Muscle layer of colon (tissue), 2 donors: ENCODE data around the gene PRKAR1B.

Source experiments
- H3K27ac ChIP-seq: one replicate; pipeline ENCODE4 v1.7.0; 2013; ENCODE audit warnings: low read depth, mild to moderate bottlenecking, low read length, moderate library complexity
- H3K27me3 ChIP-seq, 2 donors: one replicate each; pipeline ENCODE4 v1.7.0; 2013; ENCODE audit warnings: low read length in 2 of 2, mild to moderate bottlenecking in 2 of 2; ENCODE audit not compliant: insufficient read depth in 2 of 2, control insufficient read depth in 1 of 2
- H3K36me3 ChIP-seq: one replicate; pipeline ENCODE4 v1.7.0; 2013; ENCODE audit warnings: mild to moderate bottlenecking, low read length; ENCODE audit not compliant: insufficient read depth
- H3K4me1 ChIP-seq: one replicate; pipeline ENCODE4 v1.7.0; 2013; ENCODE audit warnings: mild to moderate bottlenecking, low read length; ENCODE audit not compliant: insufficient read depth
- H3K4me3 ChIP-seq, 2 donors: one replicate each; pipeline ENCODE4 v1.7.0; 2013; ENCODE audit warnings: low read length in 2 of 2, low read depth in 1 of 2, mild to moderate bottlenecking in 1 of 2, moderate library complexity in 1 of 2
- H3K9ac ChIP-seq: one replicate; pipeline ENCODE4 v1.7.0; 2013; ENCODE audit warnings: low read length
- H3K9me3 ChIP-seq: one replicate; pipeline ENCODE4 v1.7.0; 2013; ENCODE audit warnings: mild to moderate bottlenecking, low read length
- donor health status: abdominal sarcoma.
- donor health status: Adenocarcinoma of cecum.

PRKAR1B gene

GRCh38 chr7:534959-535358, 192.1 kb downstream of the PRKAR1B start:
- Histone ChIP-seq H3K27ac (no peak overlapping the region), H3K36me3 (no peaks in the 10 kb centered on the region), H3K9ac (no peak overlapping the region), H3K4me1 (no peaks in the 10 kb centered on the region), H3K9me3 (no peaks in the 10 kb centered on the region), H3K4me3 (no peak overlapping the region), H3K27me3 (no peaks in the 10 kb centered on the region)

DNA sequence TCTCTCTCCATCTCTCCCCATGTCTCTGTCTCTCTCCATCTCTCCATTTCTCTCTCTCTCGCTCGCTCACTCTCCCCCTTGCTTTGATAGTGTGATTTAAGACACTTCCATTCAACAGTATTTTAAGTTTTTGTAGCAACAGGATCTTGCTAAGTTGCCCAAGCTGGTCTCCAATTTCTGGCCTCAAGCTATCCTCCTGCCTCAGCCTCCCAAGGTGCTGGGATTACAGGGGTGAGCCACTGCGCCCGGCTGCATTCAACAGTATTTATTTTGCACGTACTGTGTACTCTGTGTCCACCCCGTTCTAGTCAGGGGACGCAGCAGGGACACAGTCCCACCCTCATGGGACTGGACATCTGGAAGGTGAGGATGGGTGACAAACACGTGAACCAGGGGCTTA, 193.0 kb downstream of the PRKAR1B start:
- Histone ChIP-seq H3K27me3 (no peaks in the 10 kb centered on the region), H3K9me3 (no peaks in the 10 kb centered on the region), H3K36me3 (no peaks in the 10 kb centered on the region), H3K4me1 (no peaks in the 10 kb centered on the region), H3K4me3 (no peak overlapping the region), H3K9ac (no peak overlapping the region), H3K27ac (no peak overlapping the region)

DNA sequence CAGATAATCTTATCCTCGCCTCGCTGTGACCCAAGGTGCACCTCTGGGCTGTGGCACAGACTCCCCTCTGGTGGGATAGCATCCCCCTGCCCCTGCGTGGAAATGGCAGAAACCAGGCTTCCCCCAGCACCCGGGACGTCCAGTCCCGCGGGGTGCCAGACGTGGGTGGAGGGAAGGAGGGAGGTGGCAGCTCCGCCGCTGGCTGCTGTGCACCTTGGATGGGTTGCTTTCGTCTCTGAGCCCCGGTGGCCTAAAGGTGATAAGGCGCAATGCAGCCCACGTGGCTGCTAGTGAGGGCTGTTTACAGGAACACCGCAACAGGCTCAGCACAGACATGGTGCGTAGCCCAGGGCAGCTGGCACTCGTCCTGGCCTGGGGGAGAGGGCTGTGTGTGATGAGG, 193.8 kb downstream of the PRKAR1B start:
- Histone ChIP-seq H3K9me3 (no peaks in the 10 kb centered on the region), H3K36me3 (no peaks in the 10 kb centered on the region), H3K9ac (no peak overlapping the region), H3K4me1 (no peaks in the 10 kb centered on the region), H3K27ac (no peak overlapping the region), H3K4me3 (no peak overlapping the region), H3K27me3 (peaks cover 0 to under 1% of the 10 kb centered on the region in 2 donors)

- Histone ChIP-seq H3K27me3 (peaks cover 0 to 5% of the 10 kb centered on the region in 2 donors), H3K36me3 (no peaks in the 10 kb centered on the region), H3K9me3 (no peaks in the 10 kb centered on the region), H3K27ac (no peak overlapping the region), H3K9ac (no peak overlapping the region), H3K4me1 (no peaks in the 10 kb centered on the region), H3K4me3 (no peak overlapping the region)
Observed at GRCh38 chr7:532379-533143, 194.5 kb downstream of the PRKAR1B start.

- Histone ChIP-seq H3K4me3 (no peak overlapping the region), H3K4me1 (no peaks in the 10 kb centered on the region), H3K36me3 (no peaks in the 10 kb centered on the region), H3K27me3 (peaks cover 0 to 5% of the 10 kb centered on the region in 2 donors), H3K9ac (no peak overlapping the region), H3K9me3 (no peaks in the 10 kb centered on the region), H3K27ac (no peak overlapping the region)
Observed at GRCh38 chr7:531777-532176, 195.3 kb downstream of the PRKAR1B start.

GRCh38 chr7:528451-528850, 198.6 kb downstream of the PRKAR1B start:
- no peak overlapping the region for H3K4me3 ChIP-seq
- peaks cover 0 to 7% of the 10 kb centered on the region in 2 donors for H3K27me3 ChIP-seq
- H3K36me3 ChIP-seq, result no peaks in the 10 kb centered on the region
- H3K9ac ChIP-seq, result no peak overlapping the region
- H3K27ac ChIP-seq, result no peak overlapping the region
- no peaks in the 10 kb centered on the region for H3K4me1 ChIP-seq
- H3K9me3 ChIP-seq, result no peaks in the 10 kb centered on the region

GRCh38 chr7:527723-528122, 199.4 kb downstream of the PRKAR1B start:
- Histone ChIP-seq H3K36me3 (no peaks in the 10 kb centered on the region), H3K27ac (no peak overlapping the region), H3K27me3 (peaks cover 0 to 11% of the 10 kb centered on the region in 2 donors), H3K9ac (no peak overlapping the region), H3K4me1 (no peaks in the 10 kb centered on the region), H3K9me3 (no peaks in the 10 kb centered on the region), H3K4me3 (no peak overlapping the region)

GRCh38 chr7:526460-527034, 200.5 kb downstream of the PRKAR1B start:
- H3K9ac ChIP-seq, result no peak overlapping the region
- H3K4me1 ChIP-seq, result peaks cover under 1% of the 10 kb centered on the region
- peaks cover 0 to 23% of the 10 kb centered on the region in 2 donors for H3K27me3 ChIP-seq
- no peak overlapping the region for H3K27ac ChIP-seq
- H3K9me3 ChIP-seq, result no peaks in the 10 kb centered on the region
- H3K36me3 ChIP-seq, result no peaks in the 10 kb centered on the region
- no peak overlapping the region for H3K4me3 ChIP-seq

- Histone ChIP-seq H3K4me3 (no peak overlapping the region), H3K4me1 (peaks cover 9% of the 10 kb centered on the region), H3K36me3 (no peaks in the 10 kb centered on the region), H3K27ac (no peak overlapping the region), H3K9me3 (no peaks in the 10 kb centered on the region), H3K9ac (no peak overlapping the region), H3K27me3 (peaks cover 0 to 31% of the 10 kb centered on the region in 2 donors)
Observed at GRCh38 chr7:525740-526139, 201.3 kb downstream of the PRKAR1B start.

DNA sequence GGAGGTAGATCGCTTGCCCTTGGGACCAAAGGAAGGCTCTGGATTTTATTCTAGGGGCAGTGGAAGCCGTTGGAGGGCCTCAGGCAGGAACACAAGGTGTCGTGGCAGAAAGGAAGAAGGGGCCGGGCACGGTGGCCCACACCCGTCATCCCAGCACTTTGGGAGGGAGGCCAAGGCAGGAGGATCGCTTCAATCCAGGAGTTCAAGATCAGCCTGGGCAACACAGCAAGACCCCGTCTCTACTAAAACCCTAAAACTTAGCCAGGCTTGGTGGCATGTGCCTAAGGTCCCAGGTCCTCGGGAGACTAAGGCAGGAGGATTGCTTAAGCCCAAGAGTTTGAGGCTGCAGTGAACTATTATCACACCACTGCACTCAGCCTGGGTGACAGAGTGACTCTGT, 202.3 kb downstream of the PRKAR1B start:
- Histone ChIP-seq H3K4me3 (no peak overlapping the region), H3K9me3 (no peaks in the 10 kb centered on the region), H3K36me3 (no peaks in the 10 kb centered on the region), H3K9ac (no peak overlapping the region), H3K27ac (no peak overlapping the region), H3K27me3 (peaks cover 0 to 37% of the 10 kb centered on the region in 2 donors), H3K4me1 (peaks cover 9% of the 10 kb centered on the region)

- H3K36me3 ChIP-seq, result no peaks in the 10 kb centered on the region
- peaks cover 0 to 37% of the 10 kb centered on the region in 2 donors for H3K27me3 ChIP-seq
- H3K9me3 ChIP-seq, result no peaks in the 10 kb centered on the region
- H3K9ac ChIP-seq, result no peak overlapping the region
- no peak overlapping the region for H3K4me3 ChIP-seq
- no peak overlapping the region for H3K27ac ChIP-seq
- H3K4me1 ChIP-seq, result peaks cover 9% of the 10 kb centered on the region
Observed at GRCh38 chr7:523347-524336, 203.4 kb downstream of the PRKAR1B start.
